ENCODE results near the gene SASS6. TPM values are rescaled to one million over a fixed set of nuclear protein-coding genes. Genes with fewer than 3 reads are reported as not detected.

Gene SASS6
- total and polyA plus RNA-seq, 9 of the 15 experiments (the other 6 are each of a cell fraction or from before 2014, with no cell fraction given), result 11.6 to 34.1 (median 18.0) TPM

- TF ChIP-seq L3MBTL2 (IDR thresholded peaks at IDR 0.05) (no peak), YY1 (IDR thresholded peaks at IDR 0.05; ENCODE audit: borderline replicate concordance in 1 of 3, control insufficient read depth in 1 of 3, extremely low read depth in 1 of 3, insufficient read depth in 3 of 3, insufficient read length in 1 of 3, insufficient replicate concordance in 2 of 3, low read depth in 1 of 3, low read length in 2 of 3) (peak in 2 of 3 experiments; percentile 9 to 32), ZNF224 (CRISPR knock-in tag; IDR thresholded peaks at IDR 0.05) (no peak), NELFE (IDR thresholded peaks at IDR 0.05; ENCODE audit: insufficient read depth, insufficient read length) (no peak), SLC30A9 (CRISPR knock-in tag; IDR thresholded peaks at IDR 0.05) (no peak), HEY1 (CRISPR knock-in tag; IDR thresholded peaks at IDR 0.05; ENCODE audit: borderline replicate concordance) (no peak), JUND (IDR thresholded peaks at IDR 0.05; ENCODE audit: borderline replicate concordance, low read depth, low read length) (peak; percentile 29; the same call in 1 of the 2 replicates), JUND (tag; IDR thresholded peaks at IDR 0.05; ENCODE audit: borderline replicate concordance, low read depth, low read length) (no peak), NBN (IDR thresholded peaks at IDR 0.05; ENCODE audit: low read depth) (no peak), KLF1 (tag; IDR thresholded peaks at IDR 0.05) (no peak), DPF2 (IDR thresholded peaks at IDR 0.05) (no peak), SMARCE1 (IDR thresholded peaks at IDR 0.05) (0 out of 2 replicates have a peak, but pooled peaks have one; percentile 20)
- TF ChIP-seq, protein P1, sequence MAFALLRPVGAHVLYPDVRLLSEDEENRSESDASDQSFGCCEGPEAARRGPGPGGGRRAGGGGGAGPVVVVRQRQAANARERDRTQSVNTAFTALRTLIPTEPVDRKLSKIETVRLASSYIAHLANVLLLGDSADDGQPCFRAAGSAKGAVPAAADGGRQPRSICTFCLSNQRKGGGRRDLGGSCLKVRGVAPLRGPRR (CRISPR knock-in tag; IDR thresholded peaks at IDR 0.05), result no peak
- TF ChIP-seq, protein P2, sequence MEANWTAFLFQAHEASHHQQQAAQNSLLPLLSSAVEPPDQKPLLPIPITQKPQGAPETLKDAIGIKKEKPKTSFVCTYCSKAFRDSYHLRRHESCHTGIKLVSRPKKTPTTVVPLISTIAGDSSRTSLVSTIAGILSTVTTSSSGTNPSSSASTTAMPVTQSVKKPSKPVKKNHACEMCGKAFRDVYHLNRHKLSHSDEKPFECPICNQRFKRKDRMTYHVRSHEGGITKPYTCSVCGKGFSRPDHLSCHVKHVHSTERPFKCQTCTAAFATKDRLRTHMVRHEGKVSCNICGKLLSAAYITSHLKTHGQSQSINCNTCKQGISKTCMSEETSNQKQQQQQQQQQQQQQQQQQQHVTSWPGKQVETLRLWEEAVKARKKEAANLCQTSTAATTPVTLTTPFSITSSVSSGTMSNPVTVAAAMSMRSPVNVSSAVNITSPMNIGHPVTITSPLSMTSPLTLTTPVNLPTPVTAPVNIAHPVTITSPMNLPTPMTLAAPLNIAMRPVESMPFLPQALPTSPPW (CRISPR knock-in tag; IDR thresholded peaks at IDR 0.05), result no peak; the same call in 1 of the 2 replicates
- TF ChIP-seq, protein P3, sequence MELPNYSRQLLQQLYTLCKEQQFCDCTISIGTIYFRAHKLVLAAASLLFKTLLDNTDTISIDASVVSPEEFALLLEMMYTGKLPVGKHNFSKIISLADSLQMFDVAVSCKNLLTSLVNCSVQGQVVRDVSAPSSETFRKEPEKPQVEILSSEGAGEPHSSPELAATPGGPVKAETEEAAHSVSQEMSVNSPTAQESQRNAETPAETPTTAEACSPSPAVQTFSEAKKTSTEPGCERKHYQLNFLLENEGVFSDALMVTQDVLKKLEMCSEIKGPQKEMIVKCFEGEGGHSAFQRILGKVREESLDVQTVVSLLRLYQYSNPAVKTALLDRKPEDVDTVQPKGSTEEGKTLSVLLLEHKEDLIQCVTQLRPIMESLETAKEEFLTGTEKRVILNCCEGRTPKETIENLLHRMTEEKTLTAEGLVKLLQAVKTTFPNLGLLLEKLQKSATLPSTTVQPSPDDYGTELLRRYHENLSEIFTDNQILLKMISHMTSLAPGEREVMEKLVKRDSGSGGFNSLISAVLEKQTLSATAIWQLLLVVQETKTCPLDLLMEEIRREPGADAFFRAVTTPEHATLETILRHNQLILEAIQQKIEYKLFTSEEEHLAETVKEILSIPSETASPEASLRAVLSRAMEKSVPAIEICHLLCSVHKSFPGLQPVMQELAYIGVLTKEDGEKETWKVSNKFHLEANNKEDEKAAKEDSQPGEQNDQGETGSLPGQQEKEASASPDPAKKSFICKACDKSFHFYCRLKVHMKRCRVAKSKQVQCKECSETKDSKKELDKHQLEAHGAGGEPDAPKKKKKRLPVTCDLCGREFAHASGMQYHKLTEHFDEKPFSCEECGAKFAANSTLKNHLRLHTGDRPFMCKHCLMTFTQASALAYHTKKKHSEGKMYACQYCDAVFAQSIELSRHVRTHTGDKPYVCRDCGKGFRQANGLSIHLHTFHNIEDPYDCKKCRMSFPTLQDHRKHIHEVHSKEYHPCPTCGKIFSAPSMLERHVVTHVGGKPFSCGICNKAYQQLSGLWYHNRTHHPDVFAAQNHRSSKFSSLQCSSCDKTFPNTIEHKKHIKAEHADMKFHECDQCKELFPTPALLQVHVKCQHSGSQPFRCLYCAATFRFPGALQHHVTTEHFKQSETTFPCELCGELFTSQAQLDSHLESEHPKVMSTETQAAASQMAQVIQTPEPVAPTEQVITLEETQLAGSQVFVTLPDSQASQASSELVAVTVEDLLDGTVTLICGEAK (IDR thresholded peaks at IDR 0.05), result peak; percentile 50; the same call in 1 of the 2 replicates
- TF ChIP-seq, protein P3 (CRISPR knock-in tag; IDR thresholded peaks at IDR 0.05), result no peak
Measured at GRCh38 chr1:100036718-100037655, 95.7 kb downstream of the SASS6 start (continued).

Measured in K562 (cell line).